ENCODE results near the gene PRDM15. TPM values are rescaled to one million over a fixed set of nuclear protein-coding genes. Genes with fewer than 3 reads are reported as not detected.

Gene PRDM15
- total RNA-seq, 1 experiment from 2014 or later: 11.2 TPM

DNA sequence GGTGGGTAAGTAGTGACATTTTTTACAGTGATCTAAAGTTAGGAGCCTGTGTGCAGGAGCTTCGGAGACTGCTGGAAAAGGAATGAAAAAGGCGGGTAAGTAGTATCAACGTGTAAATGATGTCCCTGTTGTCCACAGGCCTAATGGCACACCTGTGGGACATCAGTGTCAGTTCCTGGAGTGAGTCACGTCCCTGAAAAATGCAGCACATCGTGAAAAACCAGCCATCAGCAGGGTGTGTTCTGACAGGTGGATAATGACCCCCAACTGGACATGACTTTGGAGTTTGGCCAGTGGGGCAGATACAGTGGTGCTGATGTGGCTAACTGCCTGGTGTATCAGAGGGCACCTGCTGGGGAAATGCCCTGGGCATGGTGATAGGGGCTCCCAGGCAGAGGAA, 12.0 kb upstream of the PRDM15 start:
- intact Hi-C loops (cut with micrococcal nuclease; ENCODE audit: unreplicated experiment) (no loop called here), in situ Hi-C loops (cut with HindIII; ENCODE audit: low pct_unique_long_range_greater_than_20kb, low sequenced_read_pairs) (no loop called here)
- Histone ChIP-seq H3K9me3 (ENCODE audit: control insufficient read depth, insufficient read depth, low read depth, low read length) (no peaks in the 10 kb centered on the region), H3K36me3 (ENCODE audit: control insufficient read depth, insufficient read depth, low read length) (no peaks in the 10 kb centered on the region), H3K27me3 (ENCODE audit: control insufficient read depth, insufficient read depth, low read length) (no peaks in the 10 kb centered on the region), H3K27ac (ENCODE audit: low read length) (no peak overlapping the region), H3K4me1 (ENCODE audit: control insufficient read depth, insufficient read depth, low read length) (no peaks in the 10 kb centered on the region), H3K4me3 (ENCODE audit: low read depth in 2 of 2, low read length in 2 of 2) (no peak overlapping the region)
- TF ChIP-seq, protein P1, sequence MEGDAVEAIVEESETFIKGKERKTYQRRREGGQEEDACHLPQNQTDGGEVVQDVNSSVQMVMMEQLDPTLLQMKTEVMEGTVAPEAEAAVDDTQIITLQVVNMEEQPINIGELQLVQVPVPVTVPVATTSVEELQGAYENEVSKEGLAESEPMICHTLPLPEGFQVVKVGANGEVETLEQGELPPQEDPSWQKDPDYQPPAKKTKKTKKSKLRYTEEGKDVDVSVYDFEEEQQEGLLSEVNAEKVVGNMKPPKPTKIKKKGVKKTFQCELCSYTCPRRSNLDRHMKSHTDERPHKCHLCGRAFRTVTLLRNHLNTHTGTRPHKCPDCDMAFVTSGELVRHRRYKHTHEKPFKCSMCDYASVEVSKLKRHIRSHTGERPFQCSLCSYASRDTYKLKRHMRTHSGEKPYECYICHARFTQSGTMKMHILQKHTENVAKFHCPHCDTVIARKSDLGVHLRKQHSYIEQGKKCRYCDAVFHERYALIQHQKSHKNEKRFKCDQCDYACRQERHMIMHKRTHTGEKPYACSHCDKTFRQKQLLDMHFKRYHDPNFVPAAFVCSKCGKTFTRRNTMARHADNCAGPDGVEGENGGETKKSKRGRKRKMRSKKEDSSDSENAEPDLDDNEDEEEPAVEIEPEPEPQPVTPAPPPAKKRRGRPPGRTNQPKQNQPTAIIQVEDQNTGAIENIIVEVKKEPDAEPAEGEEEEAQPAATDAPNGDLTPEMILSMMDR (IDR thresholded peaks at IDR 0.05): no peak
- TF ChIP-seq SIN3A (IDR thresholded peaks at IDR 0.05; ENCODE audit: borderline replicate concordance, insufficient read depth, low read depth, low read length) (no peak), POLR2AphosphoS5 (IDR thresholded peaks at IDR 0.05; ENCODE audit: low read depth, low read length) (no peak), REST (IDR thresholded peaks at IDR 0.05; ENCODE audit: insufficient read depth in 1 of 2, low read depth in 2 of 2, low read length in 1 of 2) (no peak), TCF7L2 (IDR thresholded peaks at IDR 0.05; ENCODE audit: low read depth, low read length) (no peak)
- ATAC-seq: no peak
- ChIA-PET CTCF (no interaction called here), POLR2A (no interaction called here)
- BruUV-seq (replicated peaks): no TSS peak
- no peak for DNase-seq (ENCODE audit: low read depth, low spot score)

DNA sequence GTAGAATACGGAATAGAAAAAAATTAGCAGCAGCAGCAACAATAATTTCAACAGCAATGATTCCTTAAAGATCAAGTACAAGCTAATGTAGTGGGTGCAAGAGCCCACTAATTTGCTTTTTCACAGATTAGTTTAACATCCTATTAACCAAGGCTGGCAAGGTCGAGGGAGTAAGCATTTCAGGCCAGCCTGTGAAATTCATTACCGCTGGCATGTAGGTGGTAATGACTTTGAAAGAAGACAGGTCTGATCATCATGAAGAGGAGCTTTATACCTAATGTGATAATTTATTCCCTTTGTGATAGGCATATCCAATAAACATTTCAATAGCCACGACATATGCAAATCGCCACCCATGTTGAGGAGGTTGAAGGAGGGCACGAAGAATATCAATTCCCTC, 11.2 kb upstream of the PRDM15 start:
- BruUV-seq (replicated peaks): no TSS peak
- H3K27ac ChIP-seq (ENCODE audit: low read length): no peak overlapping the region
- POLR2A ChIA-PET: no interaction called here
- intact Hi-C loops (cut with micrococcal nuclease; ENCODE audit: unreplicated experiment): no loop called here
- TF ChIP-seq REST (IDR thresholded peaks at IDR 0.05; ENCODE audit: insufficient read depth in 1 of 2, low read depth in 2 of 2, low read length in 1 of 2) (no peak), SIN3A (IDR thresholded peaks at IDR 0.05; ENCODE audit: borderline replicate concordance, insufficient read depth, low read depth, low read length) (no peak), TCF7L2 (IDR thresholded peaks at IDR 0.05; ENCODE audit: low read depth, low read length) (no peak), POLR2AphosphoS5 (IDR thresholded peaks at IDR 0.05; ENCODE audit: low read depth, low read length) (no peak)
- TF ChIP-seq, protein P1 (IDR thresholded peaks at IDR 0.05): no peak
- in situ Hi-C loops (cut with HindIII; ENCODE audit: low pct_unique_long_range_greater_than_20kb, low sequenced_read_pairs): no loop called here
- no peaks in the 10 kb centered on the region for H3K27me3 ChIP-seq (ENCODE audit: control insufficient read depth, insufficient read depth, low read length)
- DNase-seq (ENCODE audit: low read depth, low spot score): no peak
- H3K4me1 ChIP-seq (ENCODE audit: control insufficient read depth, insufficient read depth, low read length): no peaks in the 10 kb centered on the region
- no peaks in the 10 kb centered on the region for H3K9me3 ChIP-seq (ENCODE audit: control insufficient read depth, insufficient read depth, low read depth, low read length)
- no peak for ATAC-seq
- CTCF ChIA-PET: no interaction called here
- no peaks in the 10 kb centered on the region for H3K36me3 ChIP-seq (ENCODE audit: control insufficient read depth, insufficient read depth, low read length)
- H3K4me3 ChIP-seq (ENCODE audit: low read depth in 2 of 2, low read length in 2 of 2): no peak overlapping the region
